CD4-positive, alpha-beta T cell treated with Interferon gamma for 1 hour (primary cell): ENCODE results near the gene BBS9.
"Not testable (repeated sequence)": the region's sequence is repeated elsewhere in the genome, so short reads cannot be mapped to it uniquely, and the experiment has no call there.

ENCODE experiments used
- DNase-seq: peaks from one replicate; pipeline ENCODE4 v3.0.0-alpha.2; 2020

The BBS9 gene

DNA sequence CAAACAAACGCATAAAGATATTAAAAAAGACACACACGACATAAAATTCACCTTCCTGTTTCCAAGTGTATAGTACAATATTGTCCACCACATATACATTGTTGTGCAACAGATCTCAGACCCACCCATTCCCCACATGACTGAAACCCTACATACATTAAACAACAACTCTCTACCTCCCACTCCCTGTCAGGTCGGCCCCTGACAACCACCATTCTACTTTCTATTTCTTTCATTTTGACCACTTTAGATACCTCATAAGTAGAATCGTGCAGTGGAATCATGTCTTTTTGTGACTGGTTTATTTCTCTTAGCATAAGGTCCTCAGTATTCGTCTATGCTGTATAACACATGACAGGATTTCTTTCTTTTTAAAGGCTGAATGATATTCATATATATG, 320.5 kb downstream of the BBS9 start:
- no peak for DNase-seq

DNA sequence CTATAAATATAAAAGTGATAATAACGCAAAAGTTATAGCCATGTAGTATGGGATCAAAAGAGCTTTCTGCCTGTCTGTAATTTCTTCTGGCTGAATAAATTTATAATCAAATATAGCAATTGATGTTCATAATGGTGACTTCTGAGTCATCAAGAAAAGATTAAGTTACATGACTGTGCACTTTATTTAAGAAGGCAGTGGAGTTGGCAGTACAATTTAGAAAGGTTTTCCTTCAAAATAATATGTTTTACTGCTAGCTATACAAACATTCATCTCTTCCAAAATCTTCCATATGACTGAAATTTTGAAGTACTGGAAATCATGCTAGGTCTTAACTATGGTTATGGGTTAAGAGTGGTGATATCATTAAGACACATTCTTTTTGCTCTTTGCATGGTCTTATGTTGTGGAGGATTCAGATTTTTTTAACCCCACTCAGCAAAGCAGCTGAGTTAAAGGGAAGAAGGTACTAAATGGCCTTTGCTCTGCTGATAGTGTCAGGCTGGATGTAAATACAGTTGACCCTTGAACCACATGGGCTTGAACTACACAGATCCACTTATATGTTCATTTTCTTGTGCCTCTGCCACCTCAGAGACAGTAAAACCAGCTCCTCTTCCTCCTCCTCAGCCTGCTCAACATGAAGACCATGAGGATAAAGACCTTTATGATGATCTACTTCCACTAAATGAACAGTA, 323.6 kb downstream of the BBS9 start:
- DNase-seq = no peak

DNA sequence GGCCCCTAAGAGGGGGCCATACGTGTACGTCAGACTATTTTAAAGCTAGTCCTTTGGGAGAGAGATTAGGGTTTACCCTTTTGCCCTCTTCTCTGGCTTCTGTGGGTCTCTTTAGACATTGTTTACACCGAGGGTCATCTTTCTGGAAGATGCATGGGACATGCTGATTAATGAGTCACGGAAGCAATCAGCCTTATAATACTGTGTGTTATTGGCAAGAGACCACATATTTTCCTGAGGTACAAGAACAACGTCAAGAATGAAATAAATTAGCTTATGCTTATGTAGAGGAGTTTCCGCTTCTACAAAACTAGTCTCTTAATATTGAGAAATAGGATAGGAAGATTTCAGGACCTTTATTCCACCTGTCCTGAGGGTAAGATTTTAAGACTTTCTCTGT, 327.7 kb downstream of the BBS9 start:
- no peak for DNase-seq

DNA sequence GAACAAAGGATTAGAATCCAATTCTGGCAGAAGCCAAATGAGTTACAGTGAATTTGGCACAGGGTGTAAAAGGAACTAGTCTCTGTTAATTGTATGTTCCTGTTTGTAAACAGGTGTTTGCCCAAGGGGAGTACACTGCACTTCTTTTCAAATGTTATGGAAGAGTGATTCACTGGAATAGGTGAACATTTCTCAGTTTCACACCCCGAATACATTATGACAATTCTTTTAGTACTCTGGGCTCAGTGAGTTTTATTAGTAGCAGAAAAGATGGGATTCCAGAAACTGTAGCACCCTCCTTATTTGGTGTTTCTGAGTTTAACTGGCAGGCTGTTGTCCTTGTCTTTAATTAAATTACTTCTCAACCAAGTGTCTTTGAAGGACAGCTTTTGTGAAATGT, 329.2 kb downstream of the BBS9 start:
- no peak for DNase-seq

DNA sequence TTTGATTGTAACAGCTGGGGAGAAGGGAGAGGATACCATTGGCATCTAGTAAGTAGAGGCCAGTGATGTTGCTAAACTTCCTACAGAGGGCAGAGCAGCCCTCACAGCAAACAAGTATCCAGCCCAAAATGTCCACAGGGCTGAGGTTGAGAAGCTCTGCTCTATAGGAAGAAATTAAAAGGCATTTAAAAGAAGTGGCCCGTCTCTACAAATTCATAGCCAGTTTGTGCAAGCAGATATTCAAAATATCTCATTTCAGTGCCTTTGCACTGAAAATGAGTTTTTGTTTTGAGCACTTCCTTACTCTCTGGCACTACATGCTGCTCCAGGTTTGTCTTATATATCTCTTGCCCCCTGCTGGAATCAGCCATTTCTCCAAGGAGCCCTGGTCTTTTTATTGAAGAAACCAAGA, 330.0 kb downstream of the BBS9 start:
- DNase-seq = no peak

DNA sequence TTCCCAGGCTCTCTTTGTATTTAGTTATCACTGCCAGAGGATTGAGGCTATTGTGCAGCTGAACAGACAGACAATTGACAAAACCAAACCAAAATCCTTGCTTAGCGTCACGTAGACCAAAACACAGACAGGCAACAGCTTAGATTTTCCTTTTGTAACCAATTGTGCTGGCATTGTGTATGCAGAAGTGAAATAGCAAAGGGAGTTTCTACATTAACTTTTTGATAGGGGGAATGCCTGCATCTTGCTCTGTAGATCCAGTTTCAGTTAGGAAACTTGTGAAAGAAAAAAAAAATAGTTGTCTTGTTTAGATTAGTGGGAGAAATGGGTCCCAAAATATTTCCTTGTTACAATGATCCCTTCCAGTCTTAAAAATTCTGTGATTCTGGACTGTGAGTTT, 333.8 kb downstream of the BBS9 start:
- DNase-seq = no peak

DNA sequence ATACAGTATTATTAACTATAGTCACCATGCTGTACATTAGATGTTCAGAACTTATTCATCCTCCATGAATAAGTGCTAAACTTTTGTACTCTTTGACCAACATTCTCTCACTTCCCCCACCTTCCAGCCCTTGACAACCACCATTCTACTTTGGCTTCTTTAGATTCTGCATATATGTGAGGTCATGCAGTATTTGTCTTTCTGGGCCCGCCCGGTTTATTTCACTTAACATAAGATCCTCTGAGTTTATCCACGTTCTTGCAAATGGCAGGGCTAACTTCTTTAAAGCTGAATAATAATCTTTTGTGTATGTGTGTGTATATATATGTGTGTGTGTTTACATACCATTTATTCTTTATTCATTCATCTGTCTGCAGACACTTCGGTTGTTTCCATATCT, 336.8 kb downstream of the BBS9 start:
- DNase-seq = no peak

DNA sequence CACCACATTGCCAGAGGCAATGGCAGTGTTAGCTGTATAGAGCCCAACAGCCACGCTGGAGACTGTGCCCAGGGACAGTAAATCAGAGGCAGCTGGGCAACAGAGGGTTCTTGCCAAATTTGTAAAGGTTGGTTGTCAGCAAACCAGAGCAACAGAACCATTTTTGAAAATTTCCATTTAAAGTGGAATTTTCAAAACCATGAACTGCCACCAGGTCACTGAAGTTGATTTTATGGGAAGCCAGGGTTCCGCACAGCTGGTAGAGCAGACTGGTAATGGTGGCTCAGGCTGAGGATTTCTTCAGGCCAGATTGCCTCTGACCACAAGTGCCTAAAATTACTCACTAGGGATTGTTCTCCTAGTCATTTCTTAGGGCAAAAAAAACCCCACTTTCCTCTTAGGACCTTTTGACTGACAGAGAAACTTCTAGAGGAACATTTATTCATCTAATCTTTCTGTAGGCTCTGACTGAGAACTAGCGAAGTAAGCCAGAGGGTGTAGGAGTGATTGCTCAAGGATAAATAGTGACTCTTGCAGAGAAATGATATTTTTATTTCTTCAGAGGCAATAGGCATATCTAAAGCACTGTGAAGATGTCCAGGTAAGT, 342.4 kb downstream of the BBS9 start:
- no peak for DNase-seq

DNA sequence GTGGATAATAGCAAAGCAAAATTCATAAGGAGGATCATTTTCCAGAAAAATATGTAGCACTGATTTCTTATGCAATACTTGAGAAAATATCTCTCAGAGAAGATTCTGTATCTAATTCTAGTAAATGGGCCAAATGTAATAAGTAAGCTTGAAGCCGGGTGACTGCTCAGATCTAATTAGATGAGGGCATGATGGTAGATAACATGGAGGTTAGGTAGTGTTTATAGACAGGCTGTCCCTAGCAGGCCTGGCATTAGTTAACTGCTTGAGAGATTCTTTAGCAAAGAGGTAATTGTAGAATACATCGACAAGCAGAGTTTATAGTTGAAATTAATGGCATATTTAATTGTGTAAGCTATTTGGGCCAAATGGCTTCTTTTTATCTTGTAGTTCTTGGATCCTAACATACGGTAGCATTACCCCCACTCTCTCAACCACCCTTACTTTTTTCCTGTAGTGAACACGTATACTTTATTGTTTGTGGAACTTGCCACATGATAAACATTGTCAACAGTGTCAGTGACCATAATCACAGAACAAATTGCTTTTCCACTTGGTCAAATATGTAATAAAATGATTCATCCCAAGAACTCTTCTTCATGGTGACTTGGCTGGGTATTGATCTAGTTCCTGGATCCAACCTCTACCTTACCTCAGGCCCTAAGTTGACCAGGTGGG, 343.1 kb downstream of the BBS9 start:
- DNase-seq = no peak

DNA sequence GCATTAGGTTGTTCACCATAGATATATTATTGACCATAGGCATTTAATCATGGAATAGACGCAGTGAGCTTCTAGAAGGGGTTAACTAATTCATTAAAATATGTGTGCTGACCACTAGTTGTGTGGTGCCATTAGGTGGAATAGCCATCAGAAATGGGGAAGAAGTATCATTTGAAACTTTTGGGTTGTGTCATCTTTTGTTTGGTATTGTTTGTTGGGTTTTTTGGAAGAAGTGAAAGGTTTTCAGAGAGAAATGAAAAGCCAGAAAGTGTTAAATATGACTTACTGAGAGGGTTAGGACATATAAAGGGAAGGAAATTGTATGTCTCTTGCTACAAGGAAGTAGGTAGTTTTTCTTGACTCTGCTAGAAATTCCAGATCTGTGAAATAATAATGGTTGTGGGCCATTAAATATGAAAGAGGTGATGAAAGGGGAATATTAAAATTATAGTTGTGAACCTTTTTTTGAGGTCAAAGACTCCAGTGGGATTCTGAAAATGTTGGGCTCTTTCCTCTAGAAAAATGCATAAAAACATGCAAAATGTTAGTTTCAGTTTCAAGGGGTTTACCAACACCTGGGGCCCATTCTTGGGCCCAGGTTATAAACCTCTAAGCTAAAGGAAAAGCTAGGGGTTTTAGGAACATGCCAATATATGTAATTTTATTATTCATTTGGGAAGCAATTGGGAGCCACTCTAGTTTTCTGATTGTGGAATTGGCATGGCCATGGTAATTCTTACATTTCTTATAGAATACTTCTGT, 348.5 kb downstream of the BBS9 start:
- DNase-seq = no peak

DNA sequence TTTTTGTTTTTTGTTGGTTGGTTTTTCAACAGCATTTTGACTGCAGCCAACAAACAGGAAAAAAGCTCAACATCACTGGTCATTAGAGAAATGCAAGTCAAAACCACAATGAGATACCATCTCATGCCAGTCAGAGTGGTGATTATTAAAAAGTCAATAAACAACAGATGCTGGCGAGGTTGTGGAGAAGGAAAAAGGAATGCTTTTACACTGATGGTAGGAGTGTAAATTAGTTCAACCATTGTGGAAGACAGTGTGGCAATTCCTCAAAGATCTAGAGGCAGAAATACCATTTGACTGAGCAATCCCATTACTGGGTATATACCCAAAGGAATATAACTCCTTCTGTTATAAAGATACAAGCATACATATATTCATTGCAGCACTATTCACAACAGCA, 355.1 kb downstream of the BBS9 start:
- not testable (repeated sequence) for DNase-seq

DNA sequence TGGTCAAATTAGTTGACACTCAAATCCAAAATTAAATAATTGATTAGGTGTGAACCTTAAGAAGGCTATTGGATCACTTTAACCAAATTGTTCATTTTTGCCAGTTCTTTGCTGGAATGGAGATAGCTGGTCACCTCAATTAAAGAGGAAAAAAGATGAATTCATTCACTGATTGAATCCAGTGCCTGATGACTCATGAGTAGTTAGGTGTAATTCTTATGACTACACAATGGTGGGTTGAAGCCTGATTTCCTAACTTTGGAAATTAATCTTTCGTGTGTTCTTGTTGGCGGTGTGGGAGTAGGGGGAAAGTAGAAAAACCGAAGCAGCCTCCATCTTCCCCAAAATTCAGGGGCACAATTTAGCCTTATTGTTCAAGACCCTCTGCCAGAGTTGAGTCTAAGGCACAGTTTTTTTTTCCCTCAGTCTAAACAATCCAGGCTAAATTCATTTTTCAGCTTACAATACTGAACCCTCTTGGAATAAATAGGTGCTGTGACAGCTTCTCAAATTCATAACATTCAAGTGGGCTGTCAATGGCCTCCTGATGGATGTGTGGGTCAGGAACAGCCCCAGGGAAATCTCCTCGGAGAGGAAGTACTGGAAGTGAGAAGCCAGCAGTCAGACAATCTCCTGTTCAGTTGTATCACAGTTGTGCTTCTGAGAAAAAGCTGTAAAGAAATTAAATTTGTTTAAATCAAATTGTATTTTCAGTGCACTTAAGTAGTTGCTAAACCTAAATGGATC, 356.6 kb downstream of the BBS9 start:
- DNase-seq = no peak

DNA sequence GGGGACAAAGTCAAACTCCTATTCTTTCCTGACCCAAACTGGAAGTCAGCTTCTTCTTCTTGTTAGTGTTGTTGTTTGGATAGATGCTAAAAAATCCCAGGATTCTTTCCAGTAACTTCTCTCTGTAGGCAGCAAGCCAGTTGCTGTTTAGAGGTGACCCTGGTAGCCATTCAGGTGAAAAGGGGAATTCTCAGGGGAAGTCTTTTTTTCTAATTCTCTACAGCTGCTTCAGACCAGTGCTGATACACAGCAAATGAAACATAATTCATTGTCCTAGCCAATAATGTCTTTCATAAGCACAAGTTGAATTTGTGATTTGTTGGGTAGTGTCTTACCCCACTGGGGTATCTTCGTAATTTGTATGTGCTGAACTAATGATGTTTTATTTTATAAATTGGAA, 357.3 kb downstream of the BBS9 start:
- DNase-seq = no peak

DNA sequence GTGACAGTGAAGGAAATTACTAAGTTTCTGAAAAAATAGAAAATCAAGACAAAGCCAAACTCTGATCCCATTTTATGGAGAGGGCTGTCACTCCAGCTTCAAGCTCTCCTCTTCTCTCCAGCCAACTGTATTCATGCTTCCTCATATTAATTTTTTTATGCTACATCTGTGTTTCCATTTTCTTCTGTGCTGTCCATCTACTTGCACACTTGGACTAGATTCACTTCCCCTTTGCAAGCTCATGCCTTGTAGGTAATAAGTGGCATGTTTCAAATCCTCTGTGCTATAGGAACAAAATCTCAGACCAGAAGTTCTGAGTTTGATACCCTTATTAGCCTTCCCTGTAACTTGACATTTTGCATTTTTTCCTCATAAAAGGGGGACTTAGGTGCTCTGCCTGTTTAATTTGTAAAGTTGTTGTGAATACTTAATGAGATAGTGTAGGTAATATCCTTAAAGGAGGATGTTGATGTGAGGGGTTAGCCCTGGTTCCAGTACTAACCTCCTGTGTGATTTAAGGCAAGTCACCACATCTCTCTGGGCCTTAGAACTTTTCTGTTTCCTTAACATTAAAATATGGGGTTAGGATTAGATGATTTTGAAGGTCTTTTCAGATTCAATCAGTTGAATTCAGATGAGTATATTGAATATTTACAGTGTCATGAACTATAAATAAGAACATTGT, 358.8 kb downstream of the BBS9 start:
- no peak for DNase-seq

DNA sequence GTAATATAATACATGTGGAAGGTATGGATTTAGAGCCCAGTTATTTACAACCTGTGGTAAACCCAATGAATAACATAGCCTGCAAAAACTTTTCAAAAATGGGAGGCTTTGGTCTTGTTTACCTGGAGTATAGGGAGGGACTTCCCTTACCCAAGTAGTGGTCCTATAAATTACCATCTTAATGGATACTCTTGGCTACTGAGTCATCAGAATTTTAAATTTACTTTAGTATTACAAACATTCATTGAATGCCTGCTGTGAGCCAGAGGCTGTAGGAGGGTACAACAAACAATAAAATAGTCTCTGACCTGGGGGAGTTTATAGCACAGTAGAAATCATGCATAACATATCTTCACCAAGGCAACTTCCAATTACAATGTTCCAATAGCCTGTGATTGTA, 365.1 kb downstream of the BBS9 start:
- no peak for DNase-seq

DNA sequence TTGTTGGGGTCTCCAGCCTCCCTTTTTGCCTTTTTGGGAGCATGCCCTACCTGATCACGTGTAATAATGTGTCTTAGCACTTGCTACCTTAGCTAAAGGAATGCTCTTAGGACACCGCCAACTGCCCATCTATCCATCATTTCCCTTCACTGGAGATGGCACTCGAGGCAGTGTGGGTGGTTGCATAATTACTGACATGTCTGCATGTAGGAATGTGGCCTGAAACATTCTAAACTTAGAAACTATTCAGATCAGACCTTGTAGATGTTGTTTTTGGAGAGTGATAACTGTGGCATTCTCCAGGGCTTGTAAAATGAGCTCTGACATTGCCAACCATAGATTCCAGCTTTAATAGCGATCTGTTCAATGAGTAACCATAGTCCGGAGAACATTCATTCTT, 365.8 kb downstream of the BBS9 start:
- DNase-seq = no peak

DNA sequence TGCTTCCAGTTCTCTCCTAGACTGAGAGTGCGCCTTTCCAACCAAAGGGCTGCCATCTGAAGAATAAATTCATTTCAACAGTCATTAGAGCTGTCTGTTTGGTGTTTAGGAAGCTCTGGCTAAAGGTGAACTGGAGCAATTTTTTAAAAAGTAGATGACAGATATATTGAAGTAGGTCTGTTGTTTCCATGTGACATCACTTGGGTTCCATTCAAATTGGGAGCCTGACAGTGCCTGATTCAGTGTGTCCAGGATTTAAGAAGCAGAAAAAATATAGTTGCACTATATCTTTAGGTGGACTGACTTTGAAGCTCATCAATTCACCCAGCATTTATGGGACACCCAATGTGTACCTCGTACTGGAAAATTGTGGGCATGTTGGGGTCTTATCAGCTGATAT, 367.7 kb downstream of the BBS9 start:
- no peak for DNase-seq

DNA sequence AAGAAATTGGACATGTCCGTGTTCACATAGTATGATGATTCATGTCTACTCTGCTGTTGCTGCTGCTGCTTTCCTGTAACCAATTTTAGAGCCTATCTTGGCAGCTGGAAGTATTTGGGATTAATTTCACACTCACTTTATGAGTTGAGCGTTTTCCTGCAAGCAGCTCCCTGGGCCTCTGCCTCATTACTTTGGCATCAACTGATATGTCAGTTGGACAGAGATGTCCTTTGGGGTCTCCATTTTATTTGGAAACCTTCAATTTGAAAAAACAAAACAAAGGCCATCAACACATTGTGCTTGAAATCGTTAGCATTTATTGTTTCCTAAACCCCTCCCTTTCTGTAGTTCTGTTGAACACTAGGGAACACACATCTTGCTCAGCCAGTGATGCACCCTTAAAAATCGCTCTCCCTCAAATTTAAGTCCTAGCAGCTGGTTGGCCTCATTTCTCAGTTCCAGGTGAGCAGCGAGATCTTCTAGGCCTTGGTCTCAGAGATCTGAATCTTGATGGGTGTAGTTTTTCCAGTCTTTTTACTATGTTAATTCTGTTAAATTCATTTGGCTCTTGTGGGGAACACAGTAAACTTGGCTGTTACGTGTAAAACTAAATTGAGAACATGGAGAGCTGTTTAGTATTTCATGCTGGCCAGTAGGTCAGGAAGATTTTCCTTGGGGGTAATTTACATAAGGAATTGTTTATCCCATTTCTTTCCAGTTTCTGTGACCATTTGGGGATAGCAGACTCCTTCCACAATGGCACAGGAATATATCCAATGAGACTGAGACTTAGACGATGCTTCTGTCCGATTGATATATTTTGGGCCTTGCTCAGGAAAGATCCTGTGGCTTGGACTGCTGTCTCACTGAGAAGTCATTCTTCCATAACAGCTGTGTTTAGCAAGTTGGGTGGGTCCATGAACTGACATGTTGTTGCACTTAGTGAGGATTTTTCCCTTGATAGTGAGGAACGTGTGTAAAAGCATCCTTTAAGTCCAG, 371.6 kb downstream of the BBS9 start:
- DNase-seq = no peak

DNA sequence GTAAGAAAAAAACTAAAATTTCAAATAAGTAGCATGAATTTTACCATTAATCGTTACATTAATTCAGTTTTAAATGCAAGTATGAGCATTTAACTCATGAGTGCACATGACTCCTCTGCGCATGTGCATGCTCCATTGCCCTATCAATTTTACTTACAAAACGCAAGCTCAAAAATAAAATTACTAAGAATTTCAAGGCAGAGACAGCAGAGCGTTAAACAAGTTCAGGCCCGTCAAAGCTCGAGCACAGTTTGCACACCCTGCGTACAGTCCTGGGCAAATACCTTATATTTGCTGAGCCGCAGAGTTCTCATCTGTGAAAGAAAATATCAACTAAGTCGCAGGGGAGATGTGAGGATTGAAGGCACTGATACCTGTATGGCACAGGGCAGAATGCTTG, 373.6 kb downstream of the BBS9 start:
- no peak for DNase-seq

DNA sequence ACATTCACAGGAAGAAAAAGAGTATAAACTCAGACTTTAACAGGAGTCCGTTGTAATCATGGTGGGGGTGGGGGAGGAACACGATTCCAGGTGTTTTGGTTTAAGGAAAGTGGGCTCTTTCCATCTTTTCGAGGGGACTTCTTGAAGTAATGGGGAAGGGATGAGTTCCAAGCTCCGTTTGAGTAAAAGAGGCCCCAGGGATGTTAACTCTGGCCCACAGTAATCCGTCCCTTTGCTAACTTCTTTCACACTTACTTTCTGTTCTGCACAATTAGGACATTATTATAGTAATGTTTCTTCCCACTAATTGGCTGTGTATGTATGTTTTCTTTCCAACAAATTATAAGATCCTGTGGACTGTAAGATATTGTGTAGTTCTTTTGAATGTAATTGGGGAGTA, 374.4 kb downstream of the BBS9 start:
- no peak for DNase-seq

DNA sequence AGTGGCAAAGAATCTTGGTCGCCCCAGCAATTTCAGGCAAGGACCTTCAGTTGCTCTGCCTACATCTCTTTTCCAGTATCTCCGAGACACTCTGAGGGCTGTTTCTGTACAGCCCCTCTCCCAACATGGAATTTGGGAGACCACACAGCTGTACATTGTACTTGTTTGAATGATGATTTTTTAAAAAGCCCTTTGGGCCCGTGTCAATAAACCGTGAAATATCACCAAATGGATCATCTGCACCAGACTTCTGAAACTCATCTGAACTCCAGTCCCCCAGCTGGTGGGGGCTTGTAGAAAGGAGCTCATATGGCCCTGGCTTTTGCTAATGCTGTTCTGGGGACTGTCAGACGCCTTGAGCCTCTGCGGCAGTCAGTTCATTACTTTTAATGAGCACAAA, 374.9 kb downstream of the BBS9 start:
- DNase-seq = no peak
